ENCODE results near the gene AP3B1. TPM values are rescaled to one million over a fixed set of nuclear protein-coding genes. Genes with fewer than 3 reads are reported as not detected.

The AP3B1 gene
- total RNA-seq, 6 experiments from 2014 or later = 51.8 to 66.8 (median 56.6) TPM

DNA sequence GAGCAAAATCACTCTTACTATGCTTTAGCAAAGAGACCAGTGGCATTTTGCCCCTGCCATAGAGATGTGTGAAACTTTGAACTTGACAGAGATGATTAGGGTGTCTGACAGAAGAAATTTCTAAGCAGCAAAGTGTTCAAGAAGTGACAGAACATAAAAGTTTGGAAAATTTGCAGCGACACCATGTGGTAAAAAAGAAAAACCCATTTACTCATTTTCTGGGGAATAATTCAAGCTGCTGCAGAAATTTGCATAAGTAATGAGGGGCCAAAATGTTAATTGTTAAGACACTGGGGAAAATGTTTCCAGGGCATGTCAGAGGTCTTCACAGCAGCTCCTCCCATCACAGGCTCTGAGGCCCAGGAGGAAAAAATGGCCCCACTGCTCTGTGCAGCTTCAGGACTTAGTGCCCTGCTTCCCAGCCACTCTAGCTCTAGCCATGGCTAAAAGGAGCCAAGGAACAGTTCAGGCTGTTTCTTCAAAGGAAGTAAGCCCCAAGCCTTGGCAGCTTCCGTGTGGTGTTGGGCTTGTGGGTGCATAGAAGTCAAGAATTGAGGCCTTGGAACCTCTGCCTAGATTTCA, 6.1 kb upstream of the AP3B1 start:
- TF ChIP-seq, protein P1, sequence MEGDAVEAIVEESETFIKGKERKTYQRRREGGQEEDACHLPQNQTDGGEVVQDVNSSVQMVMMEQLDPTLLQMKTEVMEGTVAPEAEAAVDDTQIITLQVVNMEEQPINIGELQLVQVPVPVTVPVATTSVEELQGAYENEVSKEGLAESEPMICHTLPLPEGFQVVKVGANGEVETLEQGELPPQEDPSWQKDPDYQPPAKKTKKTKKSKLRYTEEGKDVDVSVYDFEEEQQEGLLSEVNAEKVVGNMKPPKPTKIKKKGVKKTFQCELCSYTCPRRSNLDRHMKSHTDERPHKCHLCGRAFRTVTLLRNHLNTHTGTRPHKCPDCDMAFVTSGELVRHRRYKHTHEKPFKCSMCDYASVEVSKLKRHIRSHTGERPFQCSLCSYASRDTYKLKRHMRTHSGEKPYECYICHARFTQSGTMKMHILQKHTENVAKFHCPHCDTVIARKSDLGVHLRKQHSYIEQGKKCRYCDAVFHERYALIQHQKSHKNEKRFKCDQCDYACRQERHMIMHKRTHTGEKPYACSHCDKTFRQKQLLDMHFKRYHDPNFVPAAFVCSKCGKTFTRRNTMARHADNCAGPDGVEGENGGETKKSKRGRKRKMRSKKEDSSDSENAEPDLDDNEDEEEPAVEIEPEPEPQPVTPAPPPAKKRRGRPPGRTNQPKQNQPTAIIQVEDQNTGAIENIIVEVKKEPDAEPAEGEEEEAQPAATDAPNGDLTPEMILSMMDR (IDR thresholded peaks at IDR 0.05) = peak; percentile 81
- H3K4me3 Mint-ChIP-seq = no peak overlapping the region
- peak; percentile 4 for DNase-seq
- peaks cover 10% of the 10 kb centered on the region for H3K27me3 Mint-ChIP-seq (ENCODE audit: insufficient read depth)
- no peaks in the 10 kb centered on the region for H3K36me3 Mint-ChIP-seq (ENCODE audit: low read depth)
- no peaks in the 10 kb centered on the region for H3K9me3 Mint-ChIP-seq
- H3K4me1 Mint-ChIP-seq (ENCODE audit: low read depth) = peaks cover 12% of the 10 kb centered on the region
- H3K27ac Mint-ChIP-seq = no peak overlapping the region

DNA sequence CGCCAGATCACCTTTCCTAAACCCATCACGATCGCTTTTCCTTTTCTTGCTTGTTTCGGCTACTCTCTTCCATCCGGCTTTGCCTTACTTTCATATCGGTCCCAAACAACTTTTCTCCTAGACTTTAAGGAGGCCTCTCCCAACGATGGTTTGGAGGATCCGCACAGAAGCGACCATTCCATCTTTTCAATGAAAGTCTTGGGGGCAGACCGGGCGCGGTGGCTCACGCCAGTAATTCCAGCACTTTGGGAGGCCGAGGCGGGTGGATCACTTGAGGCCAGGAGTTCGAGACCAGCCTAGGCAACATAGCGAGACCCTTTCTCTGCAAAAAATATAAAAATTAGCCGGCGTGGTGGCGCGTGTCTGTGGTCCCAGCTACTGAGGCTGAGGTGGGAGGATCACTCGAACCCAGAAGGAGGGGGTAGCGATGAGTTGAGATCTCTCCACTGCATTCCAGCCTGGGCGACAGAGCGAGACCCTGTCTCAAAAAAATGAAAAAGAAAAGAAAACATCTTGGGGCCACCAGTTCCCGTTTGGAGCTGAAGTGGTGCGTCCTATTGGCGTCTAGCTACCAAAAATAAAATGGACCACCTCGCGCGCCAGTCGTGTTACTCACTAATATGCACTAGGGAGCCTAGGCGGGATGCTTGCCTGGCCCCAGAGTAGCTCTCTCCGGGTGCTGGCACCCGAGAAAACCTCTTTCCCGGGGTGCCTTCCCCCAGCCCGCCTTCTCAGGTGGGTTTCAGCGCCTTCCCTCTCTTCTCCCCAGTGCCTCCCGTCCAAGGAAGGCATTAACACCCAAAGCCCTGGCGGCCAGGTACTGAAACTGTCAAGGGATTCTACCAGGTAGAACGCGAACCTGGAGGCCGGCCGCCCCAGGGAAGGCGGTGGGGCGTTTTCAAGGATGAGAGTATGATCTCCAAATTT, 800 bp upstream of the AP3B1 start:
- no peak for DNase-seq
- TF ChIP-seq, protein P1 (IDR thresholded peaks at IDR 0.05) = peak; percentile 50; the same call in 1 of the 2 replicates
- peaks cover 35% of the 10 kb centered on the region for H3K4me1 Mint-ChIP-seq (ENCODE audit: low read depth)
- peaks cover 15% of the 10 kb centered on the region; the same call in 1 of the 2 replicates for H3K36me3 Mint-ChIP-seq (ENCODE audit: low read depth)
- H3K27ac Mint-ChIP-seq = peak overlapping the region; percentile 99
- H3K27me3 Mint-ChIP-seq (ENCODE audit: insufficient read depth) = peaks cover 4% of the 10 kb centered on the region
- H3K4me3 Mint-ChIP-seq = peak overlapping the region; percentile 98
- H3K9me3 Mint-ChIP-seq = no peaks in the 10 kb centered on the region

DNA sequence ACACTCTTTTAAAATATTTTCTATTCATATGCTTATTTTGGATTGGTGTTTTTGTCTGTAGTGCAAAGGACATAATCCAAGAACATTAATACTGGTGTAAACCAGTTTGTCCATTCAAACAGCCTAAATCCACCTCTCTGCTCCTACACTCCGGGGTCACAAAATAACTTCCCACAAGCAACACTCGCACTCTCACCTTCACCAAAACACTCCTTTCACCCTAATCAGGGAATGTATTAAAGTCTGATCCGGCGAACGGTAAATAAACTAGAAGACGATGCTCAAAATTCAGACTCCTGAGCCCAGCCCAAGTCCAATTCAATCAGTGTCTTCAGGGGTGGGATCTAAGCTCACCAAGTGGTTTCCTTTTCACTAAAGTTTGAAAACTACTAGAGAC, 649 bp downstream of the AP3B1 start:
- H3K4me3 Mint-ChIP-seq = peak overlapping the region; percentile 98
- TF ChIP-seq, protein P1 (IDR thresholded peaks at IDR 0.05) = no peak
- peak overlapping the region; percentile 99 for H3K27ac Mint-ChIP-seq
- H3K27me3 Mint-ChIP-seq (ENCODE audit: insufficient read depth) = peaks cover 4% of the 10 kb centered on the region
- DNase-seq = no peak
- peaks cover 15% of the 10 kb centered on the region; the same call in 1 of the 2 replicates for H3K36me3 Mint-ChIP-seq (ENCODE audit: low read depth)
- H3K9me3 Mint-ChIP-seq = no peaks in the 10 kb centered on the region
- peaks cover 48% of the 10 kb centered on the region for H3K4me1 Mint-ChIP-seq (ENCODE audit: low read depth)

DNA sequence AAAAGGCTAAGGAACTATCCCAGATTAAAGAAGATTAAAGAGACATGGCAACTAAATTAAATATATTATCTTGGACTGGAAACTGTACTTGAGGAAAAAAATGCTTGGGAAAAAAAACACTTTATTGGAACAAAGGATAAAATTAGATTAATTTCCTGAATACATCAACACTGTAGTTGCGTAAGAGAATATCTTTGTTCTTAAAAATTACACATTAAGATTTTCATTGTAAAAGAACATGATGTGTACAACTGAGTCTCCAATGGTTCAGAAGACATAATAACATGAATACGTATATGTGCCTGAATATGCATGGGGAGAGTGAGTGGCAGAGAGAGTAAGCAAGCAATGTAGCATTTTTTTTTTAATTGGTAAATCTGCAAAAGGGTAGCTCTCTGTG, 2.8 kb downstream of the AP3B1 start:
- H3K27me3 Mint-ChIP-seq (ENCODE audit: insufficient read depth) = peaks cover 4% of the 10 kb centered on the region
- H3K36me3 Mint-ChIP-seq (ENCODE audit: low read depth) = peaks cover 15% of the 10 kb centered on the region; the same call in 1 of the 2 replicates
- DNase-seq = no peak
- TF ChIP-seq, protein P1 (IDR thresholded peaks at IDR 0.05) = no peak
- no peaks in the 10 kb centered on the region for H3K9me3 Mint-ChIP-seq
- H3K27ac Mint-ChIP-seq = no peak overlapping the region
- no peak overlapping the region; the same call in 1 of the 2 replicates for H3K4me3 Mint-ChIP-seq
- peaks cover 70% of the 10 kb centered on the region for H3K4me1 Mint-ChIP-seq (ENCODE audit: low read depth)

DNA sequence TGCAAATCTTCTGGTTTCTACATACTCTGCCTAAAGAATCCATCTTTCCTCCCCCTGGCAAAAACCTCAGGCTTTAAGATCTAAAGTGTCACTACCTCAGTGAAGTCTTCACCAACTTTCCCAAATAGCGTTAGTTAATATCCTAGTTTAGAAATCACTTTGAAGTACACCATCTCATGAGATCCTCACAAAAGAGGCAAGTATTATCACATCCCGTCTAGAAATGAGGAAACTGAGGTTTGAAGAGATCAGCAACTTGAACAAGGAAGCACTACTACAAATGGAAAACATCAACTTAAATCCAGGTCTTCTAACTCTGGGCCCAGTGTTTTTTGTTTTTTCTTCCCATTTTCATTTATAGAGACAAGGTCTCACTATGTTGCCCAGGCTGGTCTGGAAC, 4.6 kb downstream of the AP3B1 start:
- TF ChIP-seq, protein P1 (IDR thresholded peaks at IDR 0.05) = no peak
- Mint-ChIP-seq H3K27me3 (ENCODE audit: insufficient read depth) (peaks cover 4% of the 10 kb centered on the region), H3K4me1 (ENCODE audit: low read depth) (peaks cover 81% of the 10 kb centered on the region), H3K4me3 (peak overlapping the region; percentile 15; the same call in 1 of the 2 replicates), H3K9me3 (no peaks in the 10 kb centered on the region), H3K27ac (peak overlapping the region; percentile 22), H3K36me3 (ENCODE audit: low read depth) (peaks cover 30% of the 10 kb centered on the region)
- DNase-seq = no peak

Measured in HFFc6 (cell line).